Measurements from ENCODE around the gene WDR59.

GRCh38 chr16:74973304-74973703 lies 11.6 kb downstream of the WDR59 start:
- no peak for TF ChIP-seq CTCF (IDR thresholded peaks at IDR 0.05)
- no peak for TF ChIP-seq ZFX (IDR thresholded peaks at IDR 0.05; ENCODE audit: borderline replicate concordance)

Measured in 22Rv1 (cell line).